ENCODE data around the gene XRCC4.

The XRCC4 gene

DNA sequence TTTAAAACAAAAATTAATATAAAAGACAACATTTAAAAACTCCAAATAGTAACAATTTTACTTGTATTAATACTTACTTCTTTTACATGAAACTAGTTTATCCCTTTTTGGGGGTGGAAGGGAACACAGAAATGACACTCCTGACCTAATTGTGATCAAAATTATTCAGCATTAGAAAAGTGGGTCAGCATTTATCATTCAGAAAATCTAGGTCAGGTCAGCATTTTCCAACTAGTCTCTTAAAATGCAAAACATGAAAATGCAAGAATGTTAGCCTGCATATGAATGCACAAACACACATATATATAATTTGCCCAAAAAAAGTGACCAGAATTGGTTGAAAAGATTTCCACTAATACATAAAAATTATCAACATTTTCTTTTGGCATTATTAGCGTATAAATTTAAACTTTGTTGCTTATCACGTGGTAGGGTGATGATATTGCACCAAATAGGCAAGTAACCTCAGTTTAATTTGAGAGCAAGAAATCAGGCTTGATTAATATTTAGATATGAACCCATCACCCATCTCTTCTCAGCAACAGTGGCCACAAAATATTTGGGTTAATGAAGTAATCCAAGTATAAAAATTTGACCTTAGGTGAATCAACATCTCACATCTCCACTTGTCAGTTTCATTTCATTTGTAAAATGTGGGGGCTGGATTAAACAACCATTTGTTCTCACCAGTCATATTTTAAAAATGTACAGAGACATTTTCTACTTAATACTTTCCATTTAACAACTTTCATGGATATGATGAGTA is 5.9 kb upstream of the XRCC4 start:
- DNase-seq (ENCODE audit: low spot score) = no peak

DNA sequence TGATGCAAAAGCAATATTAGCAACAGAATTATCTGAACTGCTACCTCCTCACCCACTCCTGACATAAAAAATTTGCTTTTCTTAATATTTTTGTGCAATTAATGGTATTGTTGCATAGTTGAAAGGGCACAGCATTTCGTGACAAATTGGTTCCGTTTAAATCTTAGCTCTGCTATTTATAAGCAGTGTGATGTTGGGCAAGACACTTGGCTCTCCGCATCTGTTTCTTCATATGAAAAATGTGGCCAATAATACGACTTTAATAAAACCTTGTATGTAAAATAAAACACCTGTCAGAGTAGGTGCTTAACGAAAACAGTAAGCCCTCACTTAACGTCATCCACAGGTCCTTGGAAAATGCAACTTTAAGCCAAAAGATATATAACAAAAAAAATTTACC is 4.4 kb upstream of the XRCC4 start:
- DNase-seq (ENCODE audit: low spot score) = no peak

DNA sequence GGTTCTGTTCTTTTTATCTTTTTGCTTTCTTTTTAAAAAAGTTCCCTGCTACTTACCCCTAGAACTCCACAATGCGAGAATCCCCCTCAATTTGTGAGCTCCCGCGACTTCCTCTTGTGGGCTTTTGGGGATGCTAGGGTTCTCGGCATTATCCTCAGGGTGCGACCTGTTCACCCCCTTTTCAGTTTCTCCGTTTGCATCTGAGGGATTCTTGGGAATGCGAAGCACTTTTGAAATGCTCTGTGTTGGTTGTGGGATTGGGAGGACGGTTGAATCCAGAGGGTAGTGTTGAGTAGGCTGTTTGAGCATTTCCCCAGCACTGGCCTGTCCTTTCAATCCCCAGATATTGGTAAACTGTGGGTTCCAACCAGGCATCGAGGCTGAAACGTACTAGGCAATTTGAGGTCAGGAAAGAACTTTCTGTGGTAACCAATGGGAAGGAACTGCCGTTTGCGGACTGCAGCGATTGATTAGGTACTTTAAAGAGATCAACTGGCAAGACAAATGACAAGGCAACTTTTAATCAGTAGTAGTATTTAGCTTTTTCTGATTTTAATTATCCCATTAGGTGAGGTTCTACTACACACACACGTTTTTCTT is 415 bp downstream of the XRCC4 start:
- no peak for DNase-seq (ENCODE audit: low spot score)

DNA sequence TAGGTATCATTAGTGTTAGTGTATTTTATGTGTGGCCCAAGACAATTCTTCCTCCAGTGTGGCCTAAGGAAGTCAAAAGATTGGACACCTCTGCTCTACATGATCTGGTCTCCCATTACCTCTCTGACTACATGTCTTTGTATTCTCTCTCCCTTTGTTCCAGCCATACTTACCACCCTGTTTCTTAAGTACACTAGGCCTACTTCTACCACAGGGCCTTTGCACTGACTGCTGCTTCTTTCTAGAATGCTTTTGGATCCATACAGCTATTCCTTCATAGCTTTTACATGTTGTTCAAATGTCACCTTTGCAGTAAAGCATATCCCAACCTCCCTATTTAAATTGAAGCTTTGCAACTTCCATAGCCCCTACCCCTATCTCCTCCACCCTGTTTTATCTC is 5.4 kb downstream of the XRCC4 start:
- DNase-seq (ENCODE audit: low spot score) = no peak

DNA sequence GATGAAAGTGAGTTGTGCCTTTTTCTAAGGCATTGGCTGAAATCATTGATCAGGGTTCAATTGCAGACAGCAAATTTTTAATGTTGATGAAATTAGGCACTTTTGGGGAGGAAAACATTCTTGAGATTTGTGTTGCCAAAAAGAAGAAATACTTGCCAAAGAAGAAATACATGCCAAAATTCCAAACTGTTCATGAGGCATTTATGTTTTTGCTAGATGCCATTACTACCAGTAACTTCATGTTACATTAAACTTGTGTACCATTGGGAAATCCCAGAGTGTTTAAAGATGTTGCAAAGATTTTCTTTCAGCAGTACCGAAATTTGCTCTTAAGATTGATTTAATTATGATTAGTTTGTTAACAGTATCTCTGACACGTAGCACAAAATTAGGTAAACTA is 7.0 kb downstream of the XRCC4 start:
- no peak for DNase-seq (ENCODE audit: low spot score)

DNA sequence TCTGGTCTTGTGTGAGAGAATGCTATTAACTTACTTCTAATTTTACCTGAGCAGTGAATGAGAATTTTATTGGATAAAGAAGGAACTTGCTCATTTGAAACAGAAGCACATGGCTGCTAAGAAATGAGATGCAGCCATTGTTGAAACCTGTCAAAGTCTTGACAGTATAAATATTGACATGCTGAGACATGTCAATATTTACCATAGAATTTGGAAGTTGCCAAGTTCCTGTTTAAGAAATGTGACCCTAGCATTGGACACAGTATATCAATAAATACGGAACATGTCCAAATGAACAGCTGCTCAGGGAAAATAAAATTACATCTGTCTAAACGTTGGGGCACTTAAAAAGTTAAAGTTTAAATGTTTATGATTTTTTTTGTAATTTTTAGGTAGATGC is 7.8 kb downstream of the XRCC4 start:
- no peak for DNase-seq (ENCODE audit: low spot score)

GRCh38 chr5:83090169-83090568 is 12.8 kb downstream of the XRCC4 start:
- no peak for DNase-seq (ENCODE audit: low spot score)

DNA sequence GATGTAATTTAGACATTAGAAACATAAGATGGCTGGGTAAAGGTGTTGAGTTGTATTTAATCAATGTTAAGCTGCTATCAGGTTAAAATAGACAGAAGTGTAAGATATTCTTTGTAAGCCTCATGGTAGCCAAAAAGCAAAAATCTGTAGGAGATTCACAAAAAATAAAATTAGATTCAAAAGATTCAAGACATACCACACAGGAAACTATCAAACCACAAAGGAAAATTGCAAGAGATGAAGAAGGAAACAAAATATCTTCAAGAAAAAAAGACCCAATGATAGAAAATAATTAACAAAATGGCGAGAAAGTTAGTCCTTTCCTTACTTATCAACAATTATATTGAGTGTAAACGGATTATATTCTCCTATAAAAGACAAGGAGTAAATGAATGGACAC is 15.3 kb downstream of the XRCC4 start:
- DNase-seq (ENCODE audit: low spot score) = no peak

DNA sequence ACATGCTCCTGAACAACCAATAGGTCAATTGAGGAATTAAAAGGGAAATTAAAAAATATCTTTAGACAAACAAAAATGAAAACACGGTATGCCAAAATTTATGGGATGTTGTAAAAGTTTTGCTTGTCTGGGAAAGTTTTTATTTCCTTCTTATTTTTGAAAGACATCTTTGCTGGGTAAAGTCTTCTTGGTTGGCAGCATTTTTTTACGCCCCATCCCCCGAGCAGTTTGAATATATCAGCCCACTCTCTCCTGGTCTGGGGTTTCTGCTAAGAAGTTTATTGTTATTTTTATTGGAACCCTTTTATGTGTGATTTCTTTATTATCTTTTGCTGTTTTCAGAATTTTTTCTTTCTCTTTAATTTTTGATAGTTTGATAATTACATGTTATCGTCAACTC is 16.3 kb downstream of the XRCC4 start:
- no peak for DNase-seq (ENCODE audit: low spot score)

GRCh38 chr5:83095163-83095956 is 18.0 kb downstream of the XRCC4 start:
- DNase-seq (ENCODE audit: low spot score) = no peak

DNA sequence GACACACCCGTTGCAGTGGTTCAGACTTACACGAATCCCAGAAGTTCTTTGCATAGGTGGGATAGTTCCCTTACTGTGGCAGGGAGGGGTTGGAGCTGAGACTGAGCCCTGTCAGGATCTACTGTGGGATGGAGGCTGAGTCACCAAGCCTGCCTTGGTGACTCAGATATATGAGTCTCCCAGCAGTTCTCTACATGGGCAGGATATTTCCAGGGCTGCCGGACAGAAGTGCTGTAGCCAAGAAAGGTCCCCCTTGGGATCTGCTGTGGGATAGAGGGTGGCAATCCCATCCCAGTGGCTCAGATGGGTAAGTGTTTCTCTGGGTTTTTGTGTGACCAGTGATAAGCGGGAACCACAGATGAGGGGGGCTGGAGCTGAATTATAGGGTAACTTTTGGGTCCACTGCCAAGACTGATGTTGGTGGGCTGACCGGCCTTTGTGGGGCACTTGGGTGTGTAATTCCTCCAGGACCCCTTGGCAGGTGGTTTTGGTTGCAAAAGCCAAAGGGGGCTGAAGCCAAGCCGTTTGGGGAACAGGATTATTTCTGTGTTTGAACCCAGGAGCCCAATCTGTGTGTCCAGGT is 18.7 kb downstream of the XRCC4 start:
- DNase-seq (ENCODE audit: low spot score) = peak; percentile 85

GRCh38 chr5:83096660-83097339 is 19.5 kb downstream of the XRCC4 start:
- no peak for DNase-seq (ENCODE audit: low spot score)

- DNase-seq (ENCODE audit: low spot score) = peak; percentile 29
Observed at GRCh38 chr5:83097689-83098231, 20.4 kb downstream of the XRCC4 start.

- DNase-seq (ENCODE audit: low spot score) = no peak
Observed at GRCh38 chr5:83099001-83099400, 21.7 kb downstream of the XRCC4 start.

- DNase-seq (ENCODE audit: low spot score) = no peak
Observed at GRCh38 chr5:83099445-83099844, 22.1 kb downstream of the XRCC4 start.

GRCh38 chr5:83101514-83101913 is 24.2 kb downstream of the XRCC4 start:
- DNase-seq (ENCODE audit: low spot score) = no peak

GRCh38 chr5:83102364-83102980 is 25.1 kb downstream of the XRCC4 start:
- no peak for DNase-seq (ENCODE audit: low spot score)

DNA sequence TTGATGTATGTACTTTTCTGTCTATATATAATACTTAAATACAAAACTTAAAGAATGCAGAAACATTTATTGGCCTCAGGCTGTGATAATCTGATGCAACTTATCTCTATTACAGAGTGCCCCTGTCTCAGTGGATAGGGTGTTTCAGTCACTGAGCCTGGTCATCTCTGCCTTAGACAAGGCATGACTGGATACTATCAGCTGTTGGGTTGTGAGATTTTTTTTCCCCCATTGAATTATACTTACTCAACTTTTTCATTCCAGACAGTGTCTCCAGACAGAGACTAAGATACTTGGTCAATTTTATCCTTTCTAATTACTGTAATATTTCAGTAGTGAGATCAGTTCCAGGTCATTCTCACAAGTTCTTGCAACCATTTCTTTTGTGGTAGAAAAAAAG is 26.7 kb downstream of the XRCC4 start:
- peak; percentile 26 for DNase-seq (ENCODE audit: low spot score)

DNA sequence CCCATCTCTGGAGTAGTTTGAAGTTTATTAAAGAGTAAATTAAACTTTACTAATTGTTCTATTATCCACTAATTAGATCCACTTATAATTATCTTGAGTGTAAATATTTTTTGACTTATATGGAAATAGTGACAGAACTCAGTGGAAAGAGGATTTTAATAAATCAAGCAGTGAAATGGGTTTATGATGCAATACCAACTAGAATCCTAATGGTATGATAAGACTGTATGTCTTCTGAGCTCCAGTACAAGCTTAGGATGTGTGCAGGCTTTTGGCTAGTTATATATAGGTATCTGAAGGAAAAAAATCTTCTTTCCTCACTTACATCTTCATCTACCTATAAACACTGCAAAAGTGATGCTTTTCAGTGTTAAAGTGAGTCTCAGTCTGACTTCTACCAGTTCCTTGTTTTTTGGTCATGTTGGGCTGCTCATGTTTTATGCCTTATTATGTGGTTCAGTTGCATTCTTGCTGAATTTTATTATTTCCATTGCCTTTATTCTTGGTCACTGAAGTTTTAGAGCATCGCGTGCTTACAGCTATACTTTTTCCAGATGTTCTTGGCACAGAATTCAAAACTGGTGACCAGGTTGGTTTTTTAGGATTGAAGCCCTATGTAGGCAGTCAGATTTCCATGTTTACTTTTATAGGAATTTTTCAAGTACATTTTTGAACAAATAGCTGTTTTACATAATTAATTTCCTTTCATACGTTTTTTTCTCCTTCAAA is 30.5 kb downstream of the XRCC4 start:
- DNase-seq (ENCODE audit: low spot score) = no peak

DNA sequence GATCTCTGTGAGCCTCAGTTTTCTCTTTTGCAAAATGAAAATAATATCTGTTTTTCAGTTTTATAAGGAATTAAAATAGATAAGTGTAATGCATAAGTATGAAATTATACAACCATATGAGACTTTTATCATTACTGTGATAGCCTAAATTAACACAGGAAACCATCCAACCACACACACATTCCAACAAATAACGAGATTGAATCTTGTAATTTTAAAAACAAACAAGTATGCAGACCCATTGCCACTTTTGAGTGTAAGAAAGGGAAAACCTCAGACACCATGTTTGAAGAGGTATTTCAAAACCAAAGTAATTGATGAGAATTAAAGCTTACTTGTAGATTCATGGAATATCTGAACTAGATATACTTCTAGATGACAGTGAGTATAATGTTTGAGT is 32.0 kb downstream of the XRCC4 start:
- DNase-seq (ENCODE audit: low spot score) = no peak

GRCh38 chr5:83115816-83116215 is 38.5 kb downstream of the XRCC4 start:
- no peak for DNase-seq (ENCODE audit: low spot score)

All from GM03348 (cell line).